Breast epithelium (tissue), 3 donors: ENCODE data around the gene DLEC1.

ENCODE experiments used
- POLR2A ChIP-seq: fragments of 450-650 bp; IDR thresholded peaks from one replicate; pipeline ENCODE4 v1.6.1; 2016; ENCODE audit warnings: antibody characterized with exemption, mild to moderate bottlenecking, moderate library complexity
- TF ChIP-seq, protein P1 (sequence below), 3 donors: fragments of 450-650 bp; IDR thresholded peaks; one replicate each; pipeline ENCODE4 v1.5.1; 2016 to 2017; ENCODE audit warnings: antibody characterized with exemption in 3 of 3, mild to moderate bottlenecking in 3 of 3, moderate library complexity in 3 of 3

DNA sequence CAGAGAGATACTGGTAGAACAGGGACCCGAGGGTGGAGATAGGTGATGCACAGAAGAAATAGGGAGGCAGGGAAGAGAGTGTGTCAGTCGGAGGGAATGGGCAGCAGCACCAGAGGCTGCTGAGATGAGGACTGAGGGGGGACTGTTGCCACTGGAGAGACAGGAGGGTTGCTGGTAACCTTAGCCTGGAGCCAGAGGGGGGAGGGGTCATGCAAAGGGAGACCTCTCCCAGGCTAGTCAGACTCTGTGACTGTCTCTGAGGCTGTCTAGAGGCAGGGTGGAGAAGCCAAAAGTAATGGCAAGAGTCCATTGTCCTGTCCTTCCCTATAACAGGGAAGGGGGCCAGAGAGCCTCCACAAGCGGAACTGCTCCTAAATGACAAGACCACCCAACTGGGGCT lies 2.1 kb upstream of the DLEC1 start:
- no peak for TF ChIP-seq POLR2A
- TF ChIP-seq, protein P1, sequence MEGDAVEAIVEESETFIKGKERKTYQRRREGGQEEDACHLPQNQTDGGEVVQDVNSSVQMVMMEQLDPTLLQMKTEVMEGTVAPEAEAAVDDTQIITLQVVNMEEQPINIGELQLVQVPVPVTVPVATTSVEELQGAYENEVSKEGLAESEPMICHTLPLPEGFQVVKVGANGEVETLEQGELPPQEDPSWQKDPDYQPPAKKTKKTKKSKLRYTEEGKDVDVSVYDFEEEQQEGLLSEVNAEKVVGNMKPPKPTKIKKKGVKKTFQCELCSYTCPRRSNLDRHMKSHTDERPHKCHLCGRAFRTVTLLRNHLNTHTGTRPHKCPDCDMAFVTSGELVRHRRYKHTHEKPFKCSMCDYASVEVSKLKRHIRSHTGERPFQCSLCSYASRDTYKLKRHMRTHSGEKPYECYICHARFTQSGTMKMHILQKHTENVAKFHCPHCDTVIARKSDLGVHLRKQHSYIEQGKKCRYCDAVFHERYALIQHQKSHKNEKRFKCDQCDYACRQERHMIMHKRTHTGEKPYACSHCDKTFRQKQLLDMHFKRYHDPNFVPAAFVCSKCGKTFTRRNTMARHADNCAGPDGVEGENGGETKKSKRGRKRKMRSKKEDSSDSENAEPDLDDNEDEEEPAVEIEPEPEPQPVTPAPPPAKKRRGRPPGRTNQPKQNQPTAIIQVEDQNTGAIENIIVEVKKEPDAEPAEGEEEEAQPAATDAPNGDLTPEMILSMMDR (IDR thresholded peaks at IDR 0.05) = no peak
